Measurements from ENCODE around the gene CLEC4M.
"Not testable (repeated sequence)": the region's sequence is repeated elsewhere in the genome, so short reads cannot be mapped to it uniquely, and the experiment has no call there.

The CLEC4M gene

DNA sequence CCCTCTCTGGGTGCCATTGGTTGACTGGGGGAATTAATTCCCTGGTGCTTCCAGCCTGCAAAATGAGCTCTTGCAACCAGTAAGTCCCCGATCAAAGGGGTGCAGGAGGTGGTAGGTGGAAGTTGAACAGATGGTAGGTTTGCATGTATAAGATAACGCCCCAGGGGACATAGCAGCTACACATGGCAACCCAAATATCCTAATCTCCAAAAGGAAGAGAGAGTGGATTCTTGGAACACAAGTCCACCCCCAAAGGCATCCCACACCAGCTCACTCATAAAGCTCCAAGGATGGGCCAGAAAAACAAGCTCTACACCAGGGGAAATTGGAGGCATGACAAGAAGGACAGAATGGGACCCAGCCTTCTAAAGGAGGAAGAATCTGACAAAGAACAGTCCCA, 20.5 kb upstream of the CLEC4M start:
- DNase-seq (ENCODE audit: low read depth in 3 of 3): no peak

DNA sequence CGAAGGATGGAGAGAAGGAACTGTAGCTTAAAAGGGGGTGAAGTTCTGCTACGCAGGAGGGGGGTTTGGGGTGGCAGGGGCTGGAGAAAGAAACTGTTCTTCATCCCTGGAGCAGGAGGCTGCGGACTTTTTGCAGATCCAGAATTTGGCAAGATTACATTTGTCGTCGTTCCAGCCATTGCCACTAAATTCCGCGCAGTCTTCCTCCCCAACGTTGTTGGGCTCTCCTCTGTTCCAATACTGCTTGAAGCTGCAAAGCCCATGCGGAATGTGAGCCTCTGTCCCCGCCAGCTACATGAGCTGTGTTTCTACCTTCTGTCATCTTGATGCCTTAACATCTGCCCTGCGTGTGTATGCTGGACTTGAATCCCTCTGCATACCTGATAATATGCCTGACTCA, 20.1 kb upstream of the CLEC4M start:
- DNase-seq (ENCODE audit: low read depth in 3 of 3): no peak

DNA sequence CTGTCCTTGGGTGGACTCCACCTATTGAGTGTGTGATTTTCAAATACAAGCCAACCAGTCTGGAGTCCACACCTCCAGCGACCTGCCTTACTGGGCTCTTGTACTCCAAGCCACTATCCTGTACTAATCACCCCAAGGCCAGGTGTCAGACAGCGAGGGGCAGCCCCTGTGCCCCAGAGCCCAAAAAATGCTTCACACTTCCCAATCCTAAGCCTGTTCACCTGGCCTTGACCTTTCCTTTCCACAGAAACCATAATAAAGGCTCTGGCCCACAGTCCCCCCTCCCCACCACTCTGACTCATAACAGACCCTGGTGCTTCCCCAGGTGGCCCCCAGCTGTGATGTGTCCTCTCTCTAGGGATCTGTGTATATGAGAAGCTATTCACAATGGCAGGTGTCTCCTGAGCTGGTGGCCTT, 19.6 kb upstream of the CLEC4M start:
- no peak for DNase-seq (ENCODE audit: low read depth in 3 of 3)

DNA sequence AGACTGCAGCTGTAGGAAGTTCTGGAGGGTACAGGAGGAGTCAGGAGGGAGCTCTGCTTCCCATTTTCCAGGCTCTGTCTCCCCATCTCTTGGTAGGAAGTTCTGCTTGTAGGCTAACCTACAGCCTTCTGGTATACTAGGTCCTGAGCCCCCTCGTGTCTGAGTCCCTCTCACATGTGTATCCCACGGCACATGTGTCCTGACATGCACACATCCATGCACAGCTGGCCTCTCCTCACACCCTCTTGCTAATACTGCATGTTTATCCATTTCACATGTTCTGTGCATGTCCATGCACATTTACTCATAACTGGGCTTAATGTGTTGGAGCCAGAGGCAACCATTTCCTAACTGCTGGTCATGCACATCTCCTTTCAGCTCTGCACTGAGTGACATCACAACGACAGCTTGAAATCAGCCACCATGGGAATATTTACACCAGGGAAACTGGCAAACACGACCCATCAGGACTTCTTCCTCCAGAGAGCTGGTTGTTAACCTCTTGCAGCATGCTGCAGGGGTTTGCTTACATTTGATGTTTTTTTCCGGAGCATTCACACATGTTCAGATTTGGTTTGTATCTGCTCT, 18.8 kb upstream of the CLEC4M start:
- no peak for DNase-seq (ENCODE audit: low read depth in 3 of 3)

DNA sequence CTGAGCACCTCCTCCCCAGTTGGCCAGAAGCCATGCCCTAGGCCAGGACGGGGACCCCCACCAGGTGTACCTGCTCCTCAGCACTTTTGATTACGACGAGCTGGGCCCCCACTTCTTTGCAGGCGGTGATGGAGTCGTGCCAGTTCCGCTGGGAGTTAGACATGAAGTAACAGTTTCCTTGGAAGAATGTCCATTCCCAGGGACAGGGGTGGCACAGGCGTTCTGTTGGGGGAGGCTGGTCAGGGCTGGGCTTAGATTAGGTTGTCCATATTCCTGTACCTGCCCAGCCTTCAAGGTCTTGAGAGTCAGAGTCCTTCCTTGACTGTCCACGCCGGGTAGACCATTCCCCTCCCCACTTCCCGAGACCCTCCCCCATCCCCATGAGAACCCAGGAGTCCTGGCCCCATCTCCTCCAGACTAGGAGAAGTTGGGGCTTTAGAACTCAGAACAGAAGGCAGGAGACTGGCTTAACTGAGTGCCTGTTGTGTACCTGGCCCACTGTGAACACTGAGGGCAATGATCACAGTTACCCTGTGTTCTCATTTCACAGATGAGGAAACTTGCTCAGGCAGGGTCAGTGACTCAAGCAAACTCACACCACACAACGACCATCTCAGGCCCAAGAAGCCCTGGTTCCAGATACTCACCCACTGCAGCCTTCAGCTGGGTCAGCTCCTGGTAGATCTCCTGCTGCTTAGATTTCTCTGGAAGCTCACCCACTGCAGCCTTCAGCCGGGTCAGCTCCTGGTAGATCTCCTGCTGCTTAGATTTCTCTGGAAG, 18.0 kb upstream of the CLEC4M start:
- DNase-seq (ENCODE audit: low read depth in 3 of 3): no peak

DNA sequence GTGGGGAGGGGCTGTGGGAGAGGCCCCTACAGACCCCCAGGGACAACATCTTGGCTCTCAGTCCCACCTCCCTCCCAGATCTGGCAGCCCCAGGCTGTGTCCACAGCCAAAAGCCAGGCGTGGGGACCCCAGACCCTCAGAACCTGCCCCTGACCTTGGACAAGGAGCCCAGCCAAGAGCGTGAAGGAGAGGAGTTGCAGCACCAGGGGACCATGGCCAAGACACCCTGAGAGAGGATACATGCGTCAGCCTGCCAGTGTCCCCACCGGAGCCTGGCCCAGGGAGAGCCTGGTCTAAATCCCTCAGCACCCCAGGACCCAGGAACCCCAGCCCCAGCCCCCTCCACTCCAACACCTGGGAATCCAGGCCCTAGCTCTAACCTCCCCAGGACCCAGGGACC, 16.7 kb upstream of the CLEC4M start:
- not testable (repeated sequence) for DNase-seq (ENCODE audit: low read depth in 3 of 3)

DNA sequence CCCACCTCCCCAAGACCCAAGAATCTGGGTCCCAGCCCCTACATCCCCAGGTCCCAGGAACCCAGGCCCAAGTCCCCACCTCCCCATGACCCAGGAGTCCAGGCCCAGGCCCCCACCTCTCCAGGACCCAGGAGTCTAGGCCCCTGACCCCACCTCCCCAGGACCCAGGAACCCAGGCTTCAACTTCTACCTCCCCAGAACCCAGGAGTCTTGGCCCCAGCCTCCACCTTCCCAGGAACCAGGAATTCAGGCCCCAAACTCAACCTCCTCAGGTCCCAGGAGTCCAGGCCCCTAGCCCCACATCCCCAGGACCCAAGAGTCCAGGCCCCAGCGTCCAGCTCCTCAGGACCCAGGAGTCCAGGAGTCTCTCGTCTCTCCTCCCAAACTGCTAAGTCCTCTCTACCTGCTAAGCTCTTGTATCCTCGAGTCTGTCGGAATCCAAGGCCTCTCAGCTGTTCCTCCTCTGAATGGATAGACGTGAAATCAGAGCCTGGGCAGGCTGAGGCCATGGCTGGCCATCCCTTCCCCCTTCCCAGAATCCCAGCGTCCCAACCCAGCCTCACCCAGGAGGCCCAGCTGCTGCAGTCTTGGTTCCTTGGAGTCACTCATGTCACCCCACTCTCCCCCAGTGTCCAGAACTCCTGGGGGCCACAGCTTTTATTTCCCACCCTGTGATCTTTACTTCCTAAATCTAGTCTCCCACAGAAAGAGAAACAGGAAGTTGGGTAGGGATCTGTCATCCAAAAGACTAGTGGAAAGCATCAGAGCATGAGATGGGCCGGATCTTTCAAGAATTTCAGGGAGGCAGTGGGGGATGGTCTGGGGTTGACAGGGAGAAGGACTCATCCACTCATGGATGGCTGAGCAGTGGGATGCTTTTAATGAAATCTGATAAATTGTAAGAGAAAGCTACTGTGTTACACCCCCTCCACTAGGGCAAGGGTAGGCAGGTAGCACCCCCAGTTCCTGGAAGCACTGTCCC, 15.8 kb upstream of the CLEC4M start, which contains the start of gene CD209:
CD209 (minus strand) TSS at position 632 of the 982 bp plus-strand sequence; CDS start at position 609, 23 bp downstream.
- DNase-seq (ENCODE audit: low read depth in 3 of 3): no peak

DNA sequence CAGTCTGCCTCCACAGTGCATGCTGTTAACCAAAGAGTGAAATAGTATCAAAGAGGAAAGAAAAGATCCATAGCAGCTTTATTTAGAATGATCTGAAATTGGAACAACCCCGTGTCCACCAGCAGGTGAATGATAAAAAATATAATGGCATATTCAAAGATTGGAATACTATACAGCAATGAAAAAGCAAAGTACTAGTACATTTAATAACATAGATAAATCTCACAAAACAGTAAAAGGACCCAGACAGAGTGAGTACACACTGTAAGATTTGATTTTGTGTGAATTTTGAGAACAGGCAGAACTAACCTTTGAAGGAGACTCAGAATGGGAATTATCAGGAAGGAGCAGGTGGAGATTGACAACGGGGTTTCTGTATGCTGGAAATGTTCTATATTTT, 14.9 kb upstream of the CLEC4M start:
- no peak for DNase-seq (ENCODE audit: low read depth in 3 of 3)

DNA sequence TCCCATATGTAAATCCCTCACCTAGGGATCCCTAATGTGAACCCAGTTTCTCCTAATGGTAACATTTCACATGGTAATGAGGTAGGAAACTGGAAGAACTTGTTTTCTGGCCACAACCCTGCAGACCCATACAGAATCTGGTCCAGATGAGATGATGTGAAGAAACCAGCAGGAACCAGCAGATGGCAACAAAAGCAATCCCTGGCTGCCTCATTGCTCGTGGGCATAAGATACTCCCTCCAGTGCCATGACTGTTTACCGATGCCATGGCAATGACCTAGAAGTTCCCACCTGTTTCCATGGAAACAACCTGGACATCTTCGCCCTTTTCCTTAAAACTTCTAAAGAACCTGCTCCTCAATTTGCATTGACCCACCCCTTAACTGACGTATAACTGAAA, 14.3 kb upstream of the CLEC4M start:
- no peak for DNase-seq (ENCODE audit: low read depth in 3 of 3)

DNA sequence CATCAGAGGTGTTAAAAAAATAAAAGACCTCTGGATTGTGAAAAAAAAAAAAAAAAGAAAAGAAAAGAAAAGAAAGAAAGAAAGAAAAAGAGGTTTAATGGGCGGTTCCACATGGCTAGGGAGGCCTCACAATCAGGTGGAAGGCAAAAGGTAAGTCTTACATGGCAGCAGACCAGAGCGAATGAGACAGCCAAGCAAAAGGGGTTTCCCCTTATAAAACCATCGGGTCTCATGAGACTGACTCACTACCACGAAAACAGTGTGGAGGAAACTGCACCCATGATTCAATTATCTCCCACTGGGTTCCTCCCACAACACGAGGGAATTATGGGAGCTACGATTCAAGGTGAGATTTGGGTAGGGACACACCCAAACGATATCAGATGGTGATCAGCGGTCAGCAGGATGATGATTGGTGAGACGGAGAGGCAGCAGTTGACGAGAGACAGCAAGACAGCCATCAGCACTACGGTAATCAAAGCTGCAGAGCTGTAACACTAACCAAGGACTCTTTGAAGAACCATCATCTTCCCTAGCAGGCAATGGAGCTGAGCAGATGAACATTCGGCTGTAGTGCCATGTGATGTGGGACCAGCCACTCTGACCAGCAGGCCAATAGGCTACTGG, 11.8 kb upstream of the CLEC4M start:
- DNase-seq (ENCODE audit: low read depth in 3 of 3): no peak

DNA sequence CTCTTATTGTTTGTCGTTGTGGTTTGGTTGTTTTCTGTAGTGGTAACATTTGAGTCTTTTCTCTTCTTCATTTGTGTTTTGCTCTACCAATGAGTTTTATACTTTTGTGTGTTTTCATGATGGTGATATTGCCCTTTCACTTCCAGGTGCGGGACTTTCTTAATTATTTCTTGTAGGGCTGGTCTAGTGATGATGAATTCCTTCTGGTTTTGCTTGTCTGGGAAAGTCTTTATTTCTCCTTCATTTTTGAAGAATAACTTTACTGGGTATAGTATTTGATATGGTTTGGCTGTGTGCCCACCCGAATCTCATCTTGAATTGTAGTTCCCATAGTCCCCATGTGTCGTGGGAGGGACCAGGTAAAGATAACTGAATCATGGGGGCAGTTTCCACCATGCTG, 6.8 kb upstream of the CLEC4M start:
- DNase-seq (ENCODE audit: low read depth in 3 of 3): no peak

DNA sequence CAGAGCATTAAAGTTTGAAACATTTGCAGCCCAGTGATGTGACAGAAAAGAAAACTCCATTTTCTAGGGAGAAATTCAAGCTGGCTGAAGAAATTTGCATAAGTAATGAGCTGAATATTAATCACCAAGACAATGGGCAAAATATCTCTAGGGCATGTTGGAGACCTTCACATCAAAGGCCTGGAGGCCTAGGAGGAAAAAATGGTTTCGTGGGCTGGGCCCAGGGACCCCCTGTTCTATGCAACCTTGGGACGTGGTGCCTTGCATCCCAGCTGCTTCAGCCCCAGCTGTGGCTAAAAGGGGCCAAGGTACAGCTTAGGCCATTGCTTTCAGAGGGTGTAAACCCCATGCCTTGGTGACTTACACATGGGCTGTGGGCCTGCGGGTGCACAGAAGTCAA, 5.7 kb upstream of the CLEC4M start:
- no peak for DNase-seq (ENCODE audit: low read depth in 3 of 3)

DNA sequence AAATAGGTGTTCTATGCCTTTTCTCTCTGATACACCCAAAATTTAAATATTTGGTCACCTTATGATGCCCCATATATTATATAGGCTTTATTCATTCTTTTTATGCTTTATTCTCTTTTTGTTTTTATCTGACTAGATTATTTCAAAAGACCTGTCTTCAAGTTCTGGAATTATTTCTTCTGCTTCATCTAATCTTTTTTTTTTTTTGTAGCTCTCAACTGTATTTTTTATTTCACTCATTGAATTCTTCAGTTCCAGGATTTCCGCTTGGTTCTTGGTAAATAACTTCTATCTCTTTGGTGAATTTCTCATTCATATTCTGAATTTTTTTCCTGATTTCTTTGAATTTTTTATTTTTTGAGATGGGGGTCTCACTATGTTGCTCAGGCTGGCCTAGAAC, 3.9 kb upstream of the CLEC4M start:
- no peak for DNase-seq (ENCODE audit: low read depth in 3 of 3)

DNA sequence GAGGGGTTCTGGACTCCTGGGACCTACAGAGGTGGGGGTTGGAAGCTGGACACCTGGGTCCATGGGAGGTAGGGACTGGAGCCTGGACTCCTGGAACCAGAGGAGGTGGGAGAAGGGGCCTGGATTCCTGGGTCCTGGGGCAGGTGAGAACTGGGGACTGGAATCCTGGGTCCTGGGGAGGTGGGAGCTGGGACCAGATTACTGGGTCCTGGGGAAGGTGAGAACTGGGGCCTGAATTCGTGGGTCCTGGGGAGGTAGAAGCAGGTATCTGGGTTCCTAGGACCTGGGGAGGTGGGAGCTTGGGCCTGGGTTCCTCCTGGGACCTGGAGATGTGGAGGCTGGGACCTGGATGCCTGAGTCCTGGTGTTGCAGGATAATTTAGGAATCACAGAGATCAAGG, 653 bp downstream of the CLEC4M start:
- no peak for DNase-seq (ENCODE audit: low read depth in 3 of 3)

DNA sequence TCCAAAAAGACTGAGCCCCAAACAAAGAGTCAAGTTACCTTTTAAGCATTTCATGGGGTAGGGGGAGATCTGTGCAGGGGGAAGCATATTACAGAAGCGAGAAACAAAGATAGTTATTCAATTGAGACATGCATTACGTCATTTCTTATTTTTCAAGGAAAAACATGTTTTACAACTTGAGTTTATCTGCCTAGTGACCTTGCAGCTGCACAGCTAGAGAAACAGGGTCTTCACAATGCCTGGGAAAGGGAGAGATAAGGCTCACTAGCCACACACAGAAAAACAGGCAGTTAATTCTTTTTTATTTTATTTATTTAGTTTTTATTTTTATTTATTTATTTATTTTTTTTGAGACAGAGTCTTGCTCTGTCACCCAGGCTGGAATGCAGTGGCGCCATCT, 1.1 kb downstream of the CLEC4M start:
- not testable (repeated sequence) for DNase-seq (ENCODE audit: low read depth in 3 of 3)

DNA sequence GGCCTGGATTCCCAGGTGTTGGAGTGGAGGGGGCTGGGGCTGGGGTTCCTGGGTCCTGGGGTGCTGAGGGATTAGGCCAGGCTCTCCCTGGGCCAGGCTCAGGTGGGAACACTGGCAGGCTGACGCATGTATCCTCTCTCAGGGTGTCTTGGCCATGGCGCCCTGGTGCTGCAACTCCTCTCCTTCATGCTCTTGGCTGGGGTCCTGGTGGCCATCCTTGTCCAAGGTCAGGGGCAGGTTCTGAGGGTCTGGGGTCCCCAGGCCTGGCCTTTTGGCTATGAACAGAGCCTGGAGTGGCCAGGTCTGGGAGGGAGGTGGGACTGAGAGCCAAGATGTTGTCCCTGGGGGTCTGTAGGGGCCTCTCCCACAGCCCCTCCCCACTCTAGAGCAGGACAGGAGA, 2.0 kb downstream of the CLEC4M start:
- not testable (repeated sequence) for DNase-seq (ENCODE audit: low read depth in 3 of 3)

DNA sequence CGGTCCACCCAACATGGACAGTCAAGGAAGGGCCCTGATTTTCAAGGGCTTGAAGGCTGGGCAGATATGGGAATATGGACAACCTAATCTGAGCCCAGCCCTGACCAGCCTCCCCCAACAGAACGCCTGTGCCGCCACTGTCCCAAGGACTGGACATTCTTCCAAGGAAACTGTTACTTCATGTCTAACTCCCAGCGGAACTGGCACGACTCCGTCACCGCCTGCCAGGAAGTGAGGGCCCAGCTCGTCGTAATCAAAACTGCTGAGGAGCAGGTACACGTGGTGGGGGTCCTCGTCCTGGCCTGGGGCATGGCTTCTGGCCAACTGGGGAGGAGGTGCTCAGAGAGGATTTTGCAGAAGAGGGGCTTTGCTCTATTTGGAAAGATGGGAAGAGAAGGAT, 3.5 kb downstream of the CLEC4M start:
- no peak for DNase-seq (ENCODE audit: low read depth in 3 of 3)

DNA sequence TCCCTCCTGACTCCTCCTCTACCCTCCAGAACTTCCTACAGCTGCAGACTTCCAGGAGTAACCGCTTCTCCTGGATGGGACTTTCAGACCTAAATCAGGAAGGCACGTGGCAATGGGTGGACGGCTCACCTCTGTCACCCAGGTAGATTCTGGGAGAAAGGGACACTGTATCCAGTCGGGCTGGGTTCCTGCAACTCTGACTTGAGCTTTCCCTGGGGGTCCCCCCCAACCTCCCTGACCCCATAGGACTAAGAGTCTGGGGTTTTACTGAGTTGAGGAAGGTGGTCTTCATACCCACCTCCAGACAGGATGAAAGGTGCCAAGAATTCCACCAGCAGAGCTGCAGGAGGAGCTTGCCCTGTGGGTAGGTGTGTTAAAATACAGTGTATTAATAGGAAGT, 4.4 kb downstream of the CLEC4M start:
- DNase-seq (ENCODE audit: low read depth in 3 of 3): no peak

DNA sequence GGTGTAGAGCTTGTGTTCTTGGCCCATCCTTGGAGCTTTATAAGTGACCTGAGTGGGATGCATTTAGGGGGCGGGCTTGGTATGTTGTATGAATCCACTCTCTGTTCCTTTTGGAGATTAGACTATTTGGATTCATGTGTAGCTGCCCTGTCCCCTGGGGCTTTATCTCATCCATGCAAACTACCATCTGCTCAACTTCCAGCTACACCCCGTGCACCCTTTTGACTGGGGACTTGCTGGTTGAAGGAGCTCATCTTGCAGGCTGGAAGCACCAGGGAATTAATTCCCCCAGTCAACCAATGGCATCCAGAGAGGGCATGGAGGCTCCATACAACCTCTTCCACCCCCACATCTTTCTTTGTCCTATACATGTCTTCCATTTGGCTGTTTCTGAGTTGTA, 6.1 kb downstream of the CLEC4M start:
- no peak for DNase-seq (ENCODE audit: low read depth in 3 of 3)

DNA sequence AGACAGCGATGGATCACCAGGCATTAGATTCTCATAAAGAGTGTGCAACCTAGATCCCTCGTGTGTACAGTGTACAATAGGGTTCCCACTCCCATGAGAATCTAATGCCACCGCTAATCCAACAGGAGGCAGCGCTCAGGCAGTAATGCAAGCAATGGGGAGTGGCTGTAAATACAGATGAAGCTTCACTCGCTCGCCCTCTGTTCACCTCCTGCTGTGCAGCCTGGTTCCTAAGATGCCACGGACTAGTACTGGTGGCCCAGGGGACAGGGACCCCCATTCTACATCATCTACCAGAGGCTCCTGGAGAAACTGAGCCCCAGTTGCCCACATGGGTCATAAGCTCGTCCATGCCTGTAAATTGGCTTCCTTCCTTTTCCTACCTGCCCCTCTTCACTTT, 8.0 kb downstream of the CLEC4M start:
- DNase-seq (ENCODE audit: low read depth in 3 of 3): no peak

DNA sequence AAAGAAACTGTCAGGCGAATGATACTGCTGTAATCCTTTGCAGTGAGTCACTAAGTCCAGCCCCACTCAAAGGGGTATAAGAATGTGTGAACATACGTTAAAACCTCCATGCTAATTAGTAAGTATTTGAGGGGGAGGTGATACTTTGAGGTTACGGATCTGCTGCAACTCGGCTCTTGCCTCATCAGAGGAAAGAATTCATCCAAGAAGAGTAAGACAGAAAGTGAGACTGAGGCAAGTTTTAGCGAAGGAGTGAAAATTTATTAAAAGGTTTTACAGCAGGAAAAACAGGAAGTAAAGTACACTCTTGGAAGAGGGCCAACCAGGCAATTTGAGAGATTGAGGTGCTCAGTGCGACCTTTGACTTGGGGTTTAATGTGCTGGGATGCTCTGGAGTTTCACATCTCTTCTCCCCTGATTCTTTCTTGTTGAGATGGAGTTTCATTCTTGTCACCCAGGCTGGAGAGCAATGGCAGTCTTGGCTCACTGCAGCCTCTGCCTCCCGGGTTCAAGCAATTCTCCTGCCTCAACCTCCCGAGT, 9.8 kb downstream of the CLEC4M start:
- no peak for DNase-seq (ENCODE audit: low read depth in 3 of 3)

DNA sequence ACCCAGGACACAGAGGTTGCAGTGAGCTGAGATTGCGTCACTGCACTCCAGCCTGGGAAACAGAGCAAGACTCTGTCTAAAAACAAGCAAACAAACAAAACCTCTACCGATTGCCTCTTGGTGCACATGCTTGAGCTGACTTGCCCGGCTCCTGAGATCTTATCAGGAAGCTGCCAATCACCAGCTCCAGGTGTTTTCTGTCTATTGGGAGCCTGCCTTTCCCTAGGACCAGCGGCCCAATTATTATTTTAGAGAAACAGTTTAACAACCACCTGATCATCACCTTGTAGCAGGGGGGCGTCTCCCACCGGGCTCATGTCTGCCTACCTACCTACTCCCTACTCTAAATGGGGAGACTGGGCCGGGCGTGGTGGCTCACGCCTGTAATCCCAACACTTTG, 10.8 kb downstream of the CLEC4M start:
- no peak for DNase-seq (ENCODE audit: low read depth in 3 of 3)

Measured in stimulated activated CD4-positive, alpha-beta T cell treated with anti-CD3 and anti-CD28 coated beads, TNF-alpha, amount 100 ng/mL, for 4 hours (primary cell).